ENCODE data around the gene ANKRD40.
"Not testable (repeated sequence)": the region's sequence is repeated elsewhere in the genome, so short reads cannot be mapped to it uniquely, and the experiment has no call there.

ANKRD40 gene

DNA sequence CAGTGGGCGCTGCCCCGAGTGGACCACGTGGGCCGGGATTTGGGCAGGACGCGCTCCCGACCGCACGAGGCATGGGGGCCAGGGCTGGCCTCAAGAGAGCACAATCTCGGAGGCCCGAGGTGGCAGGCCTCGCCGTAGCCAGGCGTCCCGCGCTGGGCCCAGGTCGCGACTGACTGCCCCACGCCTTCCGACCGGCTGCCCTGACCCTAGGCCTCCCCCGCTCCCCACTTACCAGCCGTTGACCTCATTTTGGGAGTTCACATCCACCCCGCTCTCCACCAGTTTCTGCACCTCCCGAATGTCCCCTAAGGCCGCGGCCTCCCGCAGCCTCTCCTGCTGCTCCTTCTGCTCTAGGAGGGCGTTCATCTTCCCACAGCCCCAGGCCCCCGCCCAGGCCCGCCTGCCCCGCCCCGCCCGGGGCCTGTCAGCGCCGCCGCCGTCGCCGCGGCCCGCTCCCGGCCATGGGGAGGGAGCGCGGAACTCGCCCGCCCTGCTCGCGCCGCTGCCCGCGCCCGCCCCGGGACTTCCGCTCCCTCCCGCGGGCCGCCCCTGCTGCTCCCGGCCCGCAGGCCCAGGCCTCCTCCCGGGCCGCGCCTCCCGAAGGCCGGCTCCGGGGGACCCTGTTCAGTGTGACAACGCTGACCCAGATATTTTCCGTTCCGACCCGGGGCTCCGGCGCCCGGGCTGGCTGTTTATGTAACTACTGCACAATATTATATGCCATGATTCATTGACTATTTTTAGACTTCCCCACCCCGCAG is at the start of gene ANKRD40:
ANKRD40 (minus strand) TSS at position 626 of the 761 bp plus-strand sequence; CDS start at position 366, 260 bp downstream.
- DNase-seq = peak; percentile 90

- DNase-seq = no peak
These were observed 46.8 kb upstream of the ANKRD40 start for GRCh38 chr17:50754521-50754920.

GRCh38 chr17:50749245-50749644 is 41.5 kb upstream of the ANKRD40 start:
- DNase-seq = no peak

- DNase-seq = no peak
These were observed 37.9 kb upstream of the ANKRD40 start for GRCh38 chr17:50745631-50746030.

- no peak for DNase-seq
These were observed 31.4 kb upstream of the ANKRD40 start for GRCh38 chr17:50739098-50739497.

DNA sequence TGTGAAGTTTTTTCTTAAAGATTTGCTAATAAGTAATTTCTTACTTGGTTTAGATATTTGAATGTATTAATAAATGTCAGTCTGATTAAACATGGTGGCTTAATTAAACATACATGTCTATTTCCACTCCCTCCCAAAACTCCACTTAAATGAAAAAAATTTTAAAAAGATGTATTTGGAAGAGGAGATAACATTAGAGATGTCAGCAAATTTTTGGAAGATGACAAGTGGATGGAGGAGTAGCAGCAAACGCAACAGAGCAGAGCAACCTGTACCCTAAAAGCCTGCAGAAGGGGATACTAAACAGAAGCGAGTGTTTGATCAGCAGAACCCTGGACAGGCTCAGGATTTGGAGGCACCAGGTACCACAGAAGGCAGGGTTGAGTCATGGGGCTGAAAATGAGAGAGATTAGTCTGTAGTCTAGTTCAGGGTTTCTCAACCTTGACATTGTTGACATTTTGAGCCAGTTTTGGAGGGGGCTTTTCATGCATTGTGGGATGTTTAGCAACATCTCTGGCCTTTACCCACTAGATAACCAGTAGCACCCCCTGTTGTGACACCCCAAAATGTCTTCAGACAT is 29.5 kb upstream of the ANKRD40 start:
- no peak for DNase-seq

GRCh38 chr17:50735287-50735686 is 27.6 kb upstream of the ANKRD40 start:
- DNase-seq = no peak

- no peak for DNase-seq
These were observed 24.1 kb upstream of the ANKRD40 start for GRCh38 chr17:50731575-50732460.

GRCh38 chr17:50728881-50729765 is 21.4 kb upstream of the ANKRD40 start:
- no peak for DNase-seq

DNA sequence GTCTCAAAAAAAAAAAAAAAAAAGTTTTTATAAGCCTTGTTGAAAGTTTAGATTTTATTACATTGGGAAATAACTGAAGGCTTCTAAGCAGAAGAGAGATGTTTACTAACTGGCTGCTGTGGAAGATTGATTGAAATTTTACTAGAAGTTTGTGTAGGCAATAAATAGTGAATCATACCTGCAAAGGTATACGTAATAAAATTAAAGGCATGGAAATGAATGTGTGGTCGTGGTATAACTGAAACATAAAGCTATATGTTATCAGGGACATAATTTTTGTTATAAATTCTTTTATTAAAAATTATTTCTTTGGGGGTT is 20.4 kb upstream of the ANKRD40 start:
- DNase-seq = no peak

DNA sequence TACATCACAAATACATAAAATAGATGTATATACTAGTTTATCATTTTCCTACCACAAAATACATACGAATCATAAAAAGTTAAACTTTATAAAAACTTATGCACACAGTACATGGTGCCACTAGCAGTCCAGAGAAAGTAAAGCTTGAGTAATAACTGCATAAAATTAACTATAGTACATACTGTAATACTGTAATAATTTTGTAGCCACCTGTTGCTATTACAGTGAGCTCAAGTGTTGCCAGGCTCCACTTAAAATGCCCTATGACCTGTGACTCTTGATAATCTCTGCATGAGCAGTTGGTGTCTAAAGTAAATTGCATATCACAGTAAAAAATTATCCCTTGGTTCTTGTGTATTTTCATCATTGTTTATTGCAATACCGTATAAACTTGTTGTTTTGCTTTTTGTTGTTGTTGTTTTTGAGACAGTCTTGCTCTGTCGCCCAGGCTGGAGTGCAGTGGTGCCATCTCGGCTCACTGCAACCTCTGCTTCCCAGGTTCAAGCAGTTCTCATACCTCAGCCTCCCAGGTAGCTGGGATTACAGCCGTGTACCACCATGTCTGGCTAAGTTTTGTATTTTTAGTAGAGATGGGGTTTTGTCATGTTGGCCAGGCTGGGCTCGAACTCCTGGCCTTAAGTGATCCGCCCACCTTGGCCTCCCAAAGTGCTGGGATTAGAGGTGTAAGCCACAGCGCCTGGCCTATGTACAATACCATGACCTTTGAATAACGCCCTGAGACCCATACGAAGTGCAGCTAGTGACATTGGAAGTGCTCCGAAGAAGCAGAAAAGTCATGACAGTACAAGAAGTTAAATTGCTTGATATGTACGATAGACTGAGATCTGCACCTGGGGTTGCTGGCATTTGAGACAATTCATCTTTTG is 18.3 kb upstream of the ANKRD40 start:
- no peak for DNase-seq

DNA sequence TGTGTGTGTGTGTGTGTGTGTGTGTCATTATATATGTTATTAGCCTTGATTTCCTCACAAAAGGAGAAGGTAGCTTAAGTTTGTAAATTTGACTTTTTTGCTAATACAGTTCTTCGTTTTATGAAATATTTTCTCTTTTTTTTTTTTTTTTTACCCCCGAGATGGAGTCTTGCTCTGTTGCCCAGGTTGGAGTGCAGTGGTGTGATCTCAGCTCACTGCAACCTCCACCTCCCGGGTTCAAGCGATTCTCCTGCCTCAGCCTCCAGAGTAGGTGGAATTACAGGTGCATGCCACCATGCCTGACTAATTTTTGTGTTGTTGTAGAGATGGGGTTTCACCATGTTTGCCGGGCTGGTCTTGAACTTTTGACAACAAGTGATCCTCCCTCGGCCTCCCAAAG is 16.9 kb upstream of the ANKRD40 start:
- DNase-seq = not testable (repeated sequence)

GRCh38 chr17:50722746-50723145 is 15.0 kb upstream of the ANKRD40 start:
- DNase-seq = no peak

DNA sequence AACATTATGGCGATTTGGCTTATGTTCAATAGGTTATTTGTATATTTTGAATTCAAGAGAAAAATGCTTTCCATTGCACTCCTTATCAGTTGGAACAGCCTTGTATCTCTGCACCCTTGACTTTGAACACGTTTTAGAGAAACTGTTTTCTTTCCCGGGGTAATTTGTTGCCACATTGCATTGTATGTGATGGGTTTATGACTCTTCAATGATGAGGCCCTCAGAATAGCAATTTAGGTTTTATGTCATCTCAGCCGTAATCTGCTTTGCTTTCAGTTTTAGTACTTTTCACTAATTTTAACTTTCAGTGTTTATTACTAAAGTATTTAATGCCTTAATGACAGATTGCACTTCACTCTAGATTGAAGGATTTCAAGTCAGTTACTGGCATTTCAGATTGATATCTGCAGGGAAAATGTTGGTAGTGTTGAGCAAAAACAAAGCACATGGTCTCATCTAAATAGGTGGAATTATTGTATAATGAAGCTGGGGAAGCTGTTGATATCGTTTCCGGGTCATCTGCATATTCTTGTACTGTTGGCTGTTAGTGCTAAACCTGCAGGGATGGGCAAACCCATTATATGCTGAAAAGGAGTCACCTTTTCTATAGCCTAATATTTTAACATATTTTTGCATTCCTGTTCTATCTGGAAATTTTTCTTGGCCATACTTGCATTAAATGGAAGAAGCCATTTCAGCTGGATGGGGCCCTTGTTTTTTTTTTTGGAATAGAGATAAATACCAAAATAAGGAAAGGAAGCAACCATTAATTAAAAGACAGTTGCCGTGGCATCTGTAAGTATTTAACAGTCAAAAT is 13.7 kb upstream of the ANKRD40 start:
- DNase-seq = no peak

- no peak for DNase-seq
These were observed 12.4 kb upstream of the ANKRD40 start for GRCh38 chr17:50719924-50720794.

DNA sequence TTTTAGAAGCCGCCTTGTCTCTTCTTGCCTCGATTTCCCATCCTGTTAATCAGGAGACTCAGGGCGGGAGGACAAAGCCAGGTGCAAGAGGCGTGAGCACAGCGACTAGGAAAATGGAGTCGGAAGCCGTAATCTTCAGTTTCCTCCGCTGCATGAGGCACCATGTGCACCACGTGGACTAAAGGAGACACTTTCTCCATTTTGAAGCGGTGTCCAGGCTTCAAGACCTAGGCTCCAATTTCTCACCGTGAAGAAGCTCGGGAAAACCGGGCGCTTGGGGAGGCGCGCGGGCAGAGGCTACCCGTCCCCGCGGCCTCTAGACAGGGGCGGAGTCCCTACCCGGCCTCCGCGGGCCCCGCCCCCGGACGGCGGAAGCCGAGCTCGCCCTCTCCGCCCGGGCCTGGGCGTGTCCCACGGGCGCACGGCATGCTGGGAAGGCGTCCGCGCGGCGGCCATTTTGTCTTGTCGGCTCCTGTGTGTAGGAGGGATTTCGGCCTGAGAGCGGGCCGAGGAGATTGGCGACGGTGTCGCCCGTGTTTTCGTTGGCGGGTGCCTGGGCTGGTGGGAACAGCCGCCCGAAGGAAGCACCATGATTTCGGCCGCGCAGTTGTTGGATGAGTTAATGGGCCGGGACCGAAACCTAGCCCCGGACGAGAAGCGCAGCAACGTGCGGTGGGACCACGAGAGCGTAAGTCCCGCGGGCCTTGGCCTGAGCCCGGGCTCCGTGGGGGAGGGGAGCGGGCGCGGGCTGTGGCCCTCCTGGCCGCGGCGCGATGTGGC is 11.6 kb upstream of the ANKRD40 start, which contains the start of gene LUC7L3:
LUC7L3 (plus strand) TSS at position 460 of the 780 bp plus-strand sequence; CDS start at position 590, 130 bp downstream.
- peak; percentile 89 for DNase-seq

- no peak for DNase-seq
These were observed 7.8 kb upstream of the ANKRD40 start for GRCh38 chr17:50715471-50715870.

- DNase-seq = no peak
These were observed 4.9 kb upstream of the ANKRD40 start for GRCh38 chr17:50712641-50713040.

DNA sequence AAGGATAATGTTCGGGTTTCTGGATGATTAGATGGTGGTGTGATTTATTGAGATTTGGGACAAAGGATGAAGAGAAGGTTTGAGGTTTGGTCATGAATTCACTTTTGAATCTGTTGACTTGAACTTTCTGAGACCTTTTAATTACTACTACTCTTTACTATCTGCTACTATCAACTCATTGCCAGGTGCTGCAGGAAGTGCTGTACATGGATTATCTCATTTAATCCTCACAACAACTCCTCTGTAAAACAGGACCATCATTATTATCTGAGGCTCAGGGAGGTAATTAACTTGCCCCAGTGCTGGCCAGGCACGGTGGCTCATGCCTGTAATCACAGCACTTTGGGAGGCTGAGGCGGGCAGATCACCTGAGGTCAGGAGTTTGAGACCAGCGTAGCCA is 2.9 kb upstream of the ANKRD40 start:
- DNase-seq = no peak
